Adrenal gland (tissue), 12 donors: ENCODE measurements around the gene SLC19A2. TPM values are rescaled to one million over a fixed set of nuclear protein-coding genes. Genes with fewer than 3 reads are reported as not detected.

ENCODE experiments used
- DNase-seq, 7 donors: peaks; one replicate each; pipeline ENCODE4 v3.0.0-alpha.2; 2019 to 2020
- H3K27ac ChIP-seq, 5 donors: fragments of 200-600 bp; sonication (generic) in 4 of 5; 1 replicate in 3 of 5; 2 replicates in 2 of 5; pipeline versions ENCODE4 v1.5.1 to v1.8.0; 2016 to 2020; ENCODE audit warnings: mild to moderate bottlenecking in 1 of 5
- H3K27me3 ChIP-seq: fragments of 200-600 bp; 2 replicates; pipeline ENCODE4 v1.8.0; 2021
- H3K36me3 ChIP-seq, 2 donors: fragments of 200-600 bp; replicated peaks in 1 of 2; 1 replicate in 1 of 2; 2 replicates in 1 of 2; pipeline versions ENCODE4 v1.5.1 to v1.8.0; 2018 to 2022
- H3K4me1 ChIP-seq, 2 donors: fragments of 200-600 bp; replicated peaks in 1 of 2; 1 replicate in 1 of 2; 2 replicates in 1 of 2; pipeline versions ENCODE4 v1.5.1 to v1.8.0; 2018 to 2021
- H3K4me3 ChIP-seq, 4 donors: fragments of 200-600 bp; sonication (generic) in 3 of 4; one replicate each; pipeline ENCODE4 v1.5.1; 2016 to 2018
- H3K9me3 ChIP-seq, 3 donors: fragments of 200-600 bp; sonication (generic) in 1 of 3; replicated peaks in 1 of 3; 1 replicate in 2 of 3; 2 replicates in 1 of 3; pipeline versions ENCODE4 v1.5.1 to v1.8.0; 2016 to 2021
- CTCF ChIP-seq, 6 experiments: fragments of 450-650 bp in 4 of 6; fragments of 200-600 bp in 2 of 6; sonication (generic) in 1 of 6; IDR thresholded peaks; 1 replicate in 5 of 6; 2 replicates in 1 of 6; pipeline versions ENCODE4 v1.5.1 to v1.8.0; 2016 to 2021; ENCODE audit warnings: antibody characterized with exemption in 6 of 6, mild to moderate bottlenecking in 2 of 6, moderate library complexity in 1 of 6
- POLR2A ChIP-seq, 2 donors: fragments of 450-650 bp; IDR thresholded peaks; one replicate each; pipeline ENCODE4 v1.6.1; 2017; ENCODE audit warnings: antibody characterized with exemption in 2 of 2, mild to moderate bottlenecking in 2 of 2, moderate library complexity in 1 of 2
- WGBS, 4 donors: extraction: QIAGEN DNeasy Blood & Tissue Kit in 2 of 4; methylation state at CpG; one replicate each; pipeline versions ENCODE4 v1.1.5 to v1.1.7; 2013 to 2017; 5-methylcytosine and 5-hydroxymethylcytosine counted together
- intact Hi-C, 2 donors: fragments of 100-400 bp; cut with DNase I; formaldehyde crosslinking; loops; one replicate each; pipeline versions ENCODE4 v1.14.1 to v1.15.0; 2022 to 2023
- polyA plus RNA-seq, 3 donors: library from polyadenylated mRNA; stranded (reverse); fragments of 200-250 nt in 2 of 3; fragments of 350-450 nt in 1 of 3; fragmentation: Illumina TruSeq in 1 of 3; extraction: RNeasy Lipid Tissue Mini Kit (QIAGEN cat#74804) in 1 of 3; gene quantifications; one replicate each; pipeline ENCODE4 v1.2.3, GENCODE V29; 2013 to 2014
- total RNA-seq, 9 donors: library from RNA; depleted of rRNA in 4 of 9; stranded (reverse); fragments of >200 nt in 4 of 9; fragments of 120-200 nt in 1 of 9; fragmentation: NEBNext Ultra II Directional in 1 of 9; extraction: Animal tissue kit (Norgen Biotek cat#: 25700) in 1 of 9; gene quantifications; one replicate each; pipeline versions ENCODE4 v1.1.0 to v1.2.4, GENCODE V29; 2013 to 2023
- donor health status: healthy with polysubstance abuse.
- donor health status: Bipolar disorder and iron deficiency.
- donor health status: DM: yes; HTN: yes; CAD: no.
- donor health status: DM: no; HTN: no; CAD: no.
- donor health status: DM: no; HTN: no; CAD: no.
- donor health status: DM: yes; HTN: yes; CAD: no.

The SLC19A2 gene
- total and polyA plus RNA-seq, 12 donors: 6.7 to 29.2 (median 12.7) TPM

- Histone ChIP-seq H3K27me3 (no peaks in the 10 kb centered on the region), H3K4me1 (peaks cover 22 to 38% of the 10 kb centered on the region in 2 donors), H3K27ac (no peak overlapping the region), H3K9me3 (no peaks in the 10 kb centered on the region), H3K4me3 (no peak overlapping the region), H3K36me3 (peaks cover 0 to 5% of the 10 kb centered on the region in 2 donors)
- 45 to 71% (median 57%) methylated on average over 1 of the region's 1 CpG for WGBS, 4 donors
- intact Hi-C loops: no loop called here
- TF ChIP-seq CTCF (IDR thresholded peaks at IDR 0.05) (no peak), POLR2A (IDR thresholded peaks at IDR 0.05) (no peak)
- DNase-seq: no peak
Measured at GRCh38 chr1:169479363-169480066, 6.2 kb downstream of the SLC19A2 start.

GRCh38 chr1:169478094-169478672, 7.6 kb downstream of the SLC19A2 start:
- peaks cover 0 to 5% of the 10 kb centered on the region in 2 donors for H3K36me3 ChIP-seq
- 89 to 92% (median 91%) methylated on average over 5 of the region's 5 CpGs for WGBS, 4 donors
- H3K4me1 ChIP-seq: peaks cover 18 to 26% of the 10 kb centered on the region in 2 donors
- TF ChIP-seq POLR2A (IDR thresholded peaks at IDR 0.05) (no peak), CTCF (IDR thresholded peaks at IDR 0.05) (no peak)
- H3K9me3 ChIP-seq: no peaks in the 10 kb centered on the region
- intact Hi-C loops: no loop called here
- no peak overlapping the region for H3K27ac ChIP-seq
- no peak overlapping the region for H3K4me3 ChIP-seq
- no peaks in the 10 kb centered on the region for H3K27me3 ChIP-seq
- DNase-seq: no peak

- TF ChIP-seq POLR2A (IDR thresholded peaks at IDR 0.05) (no peak), CTCF (IDR thresholded peaks at IDR 0.05) (no peak)
- Histone ChIP-seq H3K27me3 (no peaks in the 10 kb centered on the region), H3K36me3 (peaks cover 0 to 5% of the 10 kb centered on the region in 2 donors), H3K9me3 (no peaks in the 10 kb centered on the region), H3K4me1 (peaks cover 11 to 21% of the 10 kb centered on the region in 2 donors), H3K27ac (no peak overlapping the region), H3K4me3 (no peak overlapping the region)
- DNase-seq: no peak
- intact Hi-C loops: no loop called here
- 87 to 93% (median 90%) methylated on average over 3 of the region's 3 CpGs for WGBS, 4 donors
Measured at GRCh38 chr1:169475806-169476387, 9.8 kb downstream of the SLC19A2 start.

GRCh38 chr1:169474302-169474995, 11.3 kb downstream of the SLC19A2 start:
- intact Hi-C loops: no loop called here
- no peak overlapping the region for H3K4me3 ChIP-seq
- no peak for DNase-seq
- H3K27ac ChIP-seq: no peak overlapping the region
- H3K27me3 ChIP-seq: no peaks in the 10 kb centered on the region
- peaks cover 0 to 5% of the 10 kb centered on the region in 2 donors for H3K36me3 ChIP-seq
- TF ChIP-seq POLR2A (IDR thresholded peaks at IDR 0.05): no peak
- H3K4me1 ChIP-seq: peaks cover 4 to 12% of the 10 kb centered on the region in 2 donors
- WGBS, 4 donors: 80 to 96% (median 89%) methylated on average over 1 of the region's 1 CpG
- no peaks in the 10 kb centered on the region for H3K9me3 ChIP-seq
